Gastrocnemius medialis (tissue), 4 donors: ENCODE data around the gene ANKRD11.

Experiments used
- POLR2A ChIP-seq, 2 donors: fragments of 450-650 bp; IDR thresholded peaks; one replicate each; pipeline ENCODE4 v1.6.1; 2017; ENCODE audit warnings: antibody characterized with exemption in 2 of 2, mild to moderate bottlenecking in 2 of 2, moderate library complexity in 2 of 2
- TF ChIP-seq, protein P1 (sequence below), 5 experiments: fragments of 450-650 bp in 3 of 5; fragments of 200-600 bp in 2 of 5; sonication (generic) in 2 of 5; IDR thresholded peaks in 4 of 5; conservative IDR thresholded peaks in 1 of 5; 1 replicate in 4 of 5; 2 replicates in 1 of 5; pipeline ENCODE4 v1.5.1; 2016 to 2019; ENCODE audit warnings: antibody characterized with exemption in 5 of 5, mild to moderate bottlenecking in 3 of 5, moderate library complexity in 3 of 5

- TF ChIP-seq POLR2A (IDR thresholded peaks at IDR 0.05), result no peak
- TF ChIP-seq, protein P1, sequence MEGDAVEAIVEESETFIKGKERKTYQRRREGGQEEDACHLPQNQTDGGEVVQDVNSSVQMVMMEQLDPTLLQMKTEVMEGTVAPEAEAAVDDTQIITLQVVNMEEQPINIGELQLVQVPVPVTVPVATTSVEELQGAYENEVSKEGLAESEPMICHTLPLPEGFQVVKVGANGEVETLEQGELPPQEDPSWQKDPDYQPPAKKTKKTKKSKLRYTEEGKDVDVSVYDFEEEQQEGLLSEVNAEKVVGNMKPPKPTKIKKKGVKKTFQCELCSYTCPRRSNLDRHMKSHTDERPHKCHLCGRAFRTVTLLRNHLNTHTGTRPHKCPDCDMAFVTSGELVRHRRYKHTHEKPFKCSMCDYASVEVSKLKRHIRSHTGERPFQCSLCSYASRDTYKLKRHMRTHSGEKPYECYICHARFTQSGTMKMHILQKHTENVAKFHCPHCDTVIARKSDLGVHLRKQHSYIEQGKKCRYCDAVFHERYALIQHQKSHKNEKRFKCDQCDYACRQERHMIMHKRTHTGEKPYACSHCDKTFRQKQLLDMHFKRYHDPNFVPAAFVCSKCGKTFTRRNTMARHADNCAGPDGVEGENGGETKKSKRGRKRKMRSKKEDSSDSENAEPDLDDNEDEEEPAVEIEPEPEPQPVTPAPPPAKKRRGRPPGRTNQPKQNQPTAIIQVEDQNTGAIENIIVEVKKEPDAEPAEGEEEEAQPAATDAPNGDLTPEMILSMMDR (IDR thresholded peaks at IDR 0.05 in 4 of 5, conservative IDR thresholded peaks at IDR 0.05 in 1 of 5), result no peak
Measured at GRCh38 chr16:89315791-89316581, 174.4 kb downstream of the ANKRD11 start.
